Coronary artery (tissue), 2 donors: ENCODE results near the gene FGD4.

Experiments
- DNase-seq: peaks from one replicate; pipeline ENCODE4 v3.0.0-alpha.2; 2017; ENCODE audit warnings: low spot score
- H3K27ac ChIP-seq, 2 donors: fragments of 200-600 bp; sonication (generic); one replicate each; pipeline ENCODE4 v1.5.1; 2016 to 2019
- H3K4me3 ChIP-seq: fragments of 200-600 bp; sonication (generic); 2 replicates; pipeline ENCODE4 v1.5.1; 2016; ENCODE audit warnings: mild to moderate bottlenecking, moderate library complexity
- TF ChIP-seq, protein P1 (sequence below): fragments of 200-600 bp; sonication (generic); IDR thresholded peaks from one replicate; pipeline ENCODE4 v1.5.1; 2019; ENCODE audit warnings: antibody characterized with exemption

The FGD4 gene

DNA sequence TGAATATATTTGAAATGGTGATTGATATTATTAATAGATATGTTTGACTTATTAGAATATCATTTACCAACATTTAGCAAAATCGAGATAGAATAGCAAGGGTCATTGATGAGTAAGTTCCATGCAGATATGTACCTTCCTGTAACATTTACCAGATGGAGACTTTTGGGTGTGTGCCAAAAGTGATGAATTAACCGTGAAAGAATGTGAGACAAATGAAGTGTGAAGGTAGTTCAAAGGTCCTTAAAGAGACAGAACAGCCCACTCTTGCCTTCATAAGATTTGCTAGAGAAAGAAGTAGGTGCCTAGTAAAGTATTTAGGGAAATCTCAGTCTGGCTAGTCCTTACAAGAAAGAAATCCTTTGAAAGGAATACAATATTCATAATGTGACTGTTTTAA, 45.5 kb downstream of the FGD4 start:
- DNase-seq = no peak
- Histone ChIP-seq H3K27ac (no peak overlapping the region), H3K4me3 (no peak overlapping the region)
- TF ChIP-seq, protein P1, sequence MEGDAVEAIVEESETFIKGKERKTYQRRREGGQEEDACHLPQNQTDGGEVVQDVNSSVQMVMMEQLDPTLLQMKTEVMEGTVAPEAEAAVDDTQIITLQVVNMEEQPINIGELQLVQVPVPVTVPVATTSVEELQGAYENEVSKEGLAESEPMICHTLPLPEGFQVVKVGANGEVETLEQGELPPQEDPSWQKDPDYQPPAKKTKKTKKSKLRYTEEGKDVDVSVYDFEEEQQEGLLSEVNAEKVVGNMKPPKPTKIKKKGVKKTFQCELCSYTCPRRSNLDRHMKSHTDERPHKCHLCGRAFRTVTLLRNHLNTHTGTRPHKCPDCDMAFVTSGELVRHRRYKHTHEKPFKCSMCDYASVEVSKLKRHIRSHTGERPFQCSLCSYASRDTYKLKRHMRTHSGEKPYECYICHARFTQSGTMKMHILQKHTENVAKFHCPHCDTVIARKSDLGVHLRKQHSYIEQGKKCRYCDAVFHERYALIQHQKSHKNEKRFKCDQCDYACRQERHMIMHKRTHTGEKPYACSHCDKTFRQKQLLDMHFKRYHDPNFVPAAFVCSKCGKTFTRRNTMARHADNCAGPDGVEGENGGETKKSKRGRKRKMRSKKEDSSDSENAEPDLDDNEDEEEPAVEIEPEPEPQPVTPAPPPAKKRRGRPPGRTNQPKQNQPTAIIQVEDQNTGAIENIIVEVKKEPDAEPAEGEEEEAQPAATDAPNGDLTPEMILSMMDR = no peak

DNA sequence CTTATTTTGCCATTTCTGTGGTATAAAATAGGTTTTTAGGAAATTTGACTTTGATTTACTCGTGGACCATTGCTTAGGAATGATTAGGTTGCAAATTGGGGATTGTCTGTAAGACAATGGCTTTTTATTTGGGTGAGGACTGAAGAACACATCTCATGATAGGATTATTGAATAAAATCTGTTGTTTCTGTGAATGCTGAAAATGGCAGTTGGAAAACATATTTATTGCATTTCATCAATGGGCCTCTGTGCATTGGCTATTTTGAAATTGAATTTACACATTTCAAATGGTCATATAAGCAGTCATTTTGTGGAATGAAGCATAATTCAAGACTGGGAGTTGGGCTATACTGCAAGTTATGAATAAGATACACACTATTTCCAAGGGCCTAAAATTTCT, 46.0 kb downstream of the FGD4 start:
- Histone ChIP-seq H3K27ac (no peak overlapping the region), H3K4me3 (no peak overlapping the region)
- DNase-seq = no peak
- TF ChIP-seq, protein P1 = no peak

DNA sequence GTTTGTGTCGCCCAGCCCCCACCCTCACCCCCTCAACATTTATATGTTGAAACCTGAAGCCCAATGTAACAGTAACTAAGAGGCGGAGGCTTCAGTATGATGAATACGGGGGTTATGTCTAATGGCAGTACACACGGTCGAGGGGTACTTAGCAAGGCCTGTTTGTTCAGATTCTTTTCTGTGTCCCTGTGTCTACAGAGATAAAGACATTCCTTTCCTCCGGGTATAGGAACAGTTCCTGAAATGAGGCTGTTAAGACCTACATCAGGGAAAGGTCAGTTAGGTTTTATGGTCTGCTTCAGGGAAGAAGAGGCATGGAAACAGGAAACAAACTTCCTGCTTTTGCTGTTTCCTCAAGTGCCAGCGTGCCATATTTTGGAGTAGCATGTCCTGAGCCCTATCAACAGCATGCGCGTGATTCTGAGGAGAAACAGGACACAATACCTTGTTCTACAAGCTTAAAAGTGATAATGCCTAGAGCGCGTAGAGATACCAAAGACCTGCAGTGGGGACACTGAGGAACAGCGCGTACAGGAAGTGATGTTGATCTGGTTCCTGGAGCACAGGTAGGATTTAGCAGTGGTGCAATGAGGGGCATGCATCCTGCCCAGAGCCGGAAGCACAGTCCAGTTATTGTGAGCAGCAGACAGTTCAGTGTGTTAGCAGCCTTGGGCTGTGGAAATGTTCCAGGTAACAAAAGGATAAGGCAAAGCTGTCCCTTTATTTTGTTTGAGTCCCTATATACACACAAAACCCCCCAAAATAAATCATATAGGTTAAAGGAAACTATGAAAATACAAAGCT, 47.2 kb downstream of the FGD4 start:
- no peak for DNase-seq
- TF ChIP-seq, protein P1 = no peak
- Histone ChIP-seq H3K4me3 (no peak overlapping the region), H3K27ac (no peak overlapping the region)

GRCh38 chr12:32448586-32448985, 49.2 kb downstream of the FGD4 start:
- TF ChIP-seq, protein P1 = no peak
- no peak overlapping the region for H3K27ac ChIP-seq
- DNase-seq = no peak
- H3K4me3 ChIP-seq = no peak overlapping the region

DNA sequence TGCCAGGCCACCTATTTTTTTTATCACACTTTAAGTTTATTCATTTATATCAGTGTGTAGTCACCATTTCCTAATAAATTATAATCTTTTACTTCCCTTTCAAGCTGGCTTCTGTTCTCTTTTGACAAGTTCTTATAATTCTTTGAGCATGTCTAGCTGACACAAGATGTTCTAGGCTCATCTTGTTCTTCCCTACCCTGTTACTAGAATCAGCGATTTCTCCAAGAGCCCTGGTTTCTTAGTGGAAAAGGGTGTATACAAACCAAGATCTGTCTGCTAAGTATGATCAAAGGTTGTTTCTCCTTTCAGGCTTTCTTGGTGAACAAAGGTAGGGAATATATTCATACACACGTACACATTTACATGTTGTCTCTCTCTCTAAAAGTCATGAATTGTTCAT, 51.0 kb downstream of the FGD4 start:
- H3K27ac ChIP-seq = no peak overlapping the region
- TF ChIP-seq, protein P1 = no peak
- no peak overlapping the region for H3K4me3 ChIP-seq
- no peak for DNase-seq

DNA sequence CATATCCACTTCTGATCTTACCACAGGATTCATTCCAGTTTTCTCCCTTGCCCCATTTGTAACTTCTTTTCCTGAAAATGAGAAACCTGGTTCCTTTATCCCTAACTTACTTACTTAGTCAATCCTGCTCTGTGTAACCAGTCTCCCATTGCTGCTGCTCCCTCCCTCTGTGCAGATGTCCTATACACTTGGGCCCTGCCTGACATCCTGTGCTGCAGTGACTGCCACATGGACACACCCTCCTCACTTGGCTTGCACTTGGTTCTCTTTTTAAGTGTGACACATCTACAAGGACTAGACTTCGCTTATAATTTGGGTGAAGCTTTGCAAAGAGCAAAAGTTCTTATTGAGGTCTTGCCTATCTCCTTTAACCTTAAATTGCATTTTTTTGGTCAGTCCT, 51.4 kb downstream of the FGD4 start:
- TF ChIP-seq, protein P1 = no peak
- H3K27ac ChIP-seq = no peak overlapping the region
- no peak overlapping the region for H3K4me3 ChIP-seq
- DNase-seq = no peak

GRCh38 chr12:32451816-32452215, 52.5 kb downstream of the FGD4 start:
- no peak overlapping the region for H3K4me3 ChIP-seq
- H3K27ac ChIP-seq = no peak overlapping the region
- TF ChIP-seq, protein P1 = no peak
- no peak for DNase-seq
